GM10266 (cell line): ENCODE data around the gene NCAPD2.
"Not testable (repeated sequence)": the region's sequence is repeated elsewhere in the genome, so short reads cannot be mapped to it uniquely, and the experiment has no call there.

Experiments
- DNase-seq: peaks from one replicate; pipeline ENCODE4 v3.0.0; 2012; ENCODE audit errors: extremely low spot score
- TF ChIP-seq, protein P1 (sequence below): IDR thresholded peaks from 2 replicates; pipeline ENCODE4 v1.5.1; 2012; ENCODE audit warnings: mild to moderate bottlenecking, low read depth; ENCODE audit not compliant: control insufficient read depth, insufficient read depth; ENCODE audit errors: missing control alignments

Gene NCAPD2

DNA sequence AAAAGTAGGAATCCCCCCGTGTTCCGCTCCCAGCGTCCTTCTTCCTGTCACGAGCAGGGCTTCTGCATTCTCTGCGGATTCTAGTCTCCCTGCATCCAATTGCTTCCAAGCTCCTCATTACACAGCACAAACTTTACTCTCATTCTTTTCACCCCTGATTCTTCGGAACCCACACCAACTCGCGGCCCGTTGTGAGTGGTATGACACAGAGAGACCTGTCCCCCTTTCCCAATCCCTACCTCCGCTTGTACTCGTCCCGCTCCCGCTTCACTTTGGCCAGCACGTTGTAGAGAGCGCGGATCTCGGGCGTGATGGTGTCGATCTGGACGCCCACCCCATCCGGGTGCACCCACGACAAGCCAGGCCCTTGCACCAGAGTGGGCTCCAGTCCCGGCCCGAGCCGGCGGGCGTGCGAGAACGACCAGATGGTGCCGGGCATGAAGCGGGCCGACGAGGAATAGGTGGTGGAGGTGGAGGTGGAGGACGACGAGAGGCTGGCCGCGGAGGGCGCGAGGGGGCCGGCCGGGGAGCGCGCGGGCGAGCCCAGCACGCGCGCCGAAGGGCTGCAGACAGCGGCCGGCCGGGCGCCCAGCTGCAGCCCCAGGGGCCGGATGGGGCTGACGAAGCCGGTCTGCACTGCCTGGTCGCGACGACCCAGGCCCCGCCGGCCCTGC lies 61.3 kb downstream of the NCAPD2 start:
- TF ChIP-seq, protein P1, sequence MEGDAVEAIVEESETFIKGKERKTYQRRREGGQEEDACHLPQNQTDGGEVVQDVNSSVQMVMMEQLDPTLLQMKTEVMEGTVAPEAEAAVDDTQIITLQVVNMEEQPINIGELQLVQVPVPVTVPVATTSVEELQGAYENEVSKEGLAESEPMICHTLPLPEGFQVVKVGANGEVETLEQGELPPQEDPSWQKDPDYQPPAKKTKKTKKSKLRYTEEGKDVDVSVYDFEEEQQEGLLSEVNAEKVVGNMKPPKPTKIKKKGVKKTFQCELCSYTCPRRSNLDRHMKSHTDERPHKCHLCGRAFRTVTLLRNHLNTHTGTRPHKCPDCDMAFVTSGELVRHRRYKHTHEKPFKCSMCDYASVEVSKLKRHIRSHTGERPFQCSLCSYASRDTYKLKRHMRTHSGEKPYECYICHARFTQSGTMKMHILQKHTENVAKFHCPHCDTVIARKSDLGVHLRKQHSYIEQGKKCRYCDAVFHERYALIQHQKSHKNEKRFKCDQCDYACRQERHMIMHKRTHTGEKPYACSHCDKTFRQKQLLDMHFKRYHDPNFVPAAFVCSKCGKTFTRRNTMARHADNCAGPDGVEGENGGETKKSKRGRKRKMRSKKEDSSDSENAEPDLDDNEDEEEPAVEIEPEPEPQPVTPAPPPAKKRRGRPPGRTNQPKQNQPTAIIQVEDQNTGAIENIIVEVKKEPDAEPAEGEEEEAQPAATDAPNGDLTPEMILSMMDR, result no peak
- peak; percentile 48 for DNase-seq

DNA sequence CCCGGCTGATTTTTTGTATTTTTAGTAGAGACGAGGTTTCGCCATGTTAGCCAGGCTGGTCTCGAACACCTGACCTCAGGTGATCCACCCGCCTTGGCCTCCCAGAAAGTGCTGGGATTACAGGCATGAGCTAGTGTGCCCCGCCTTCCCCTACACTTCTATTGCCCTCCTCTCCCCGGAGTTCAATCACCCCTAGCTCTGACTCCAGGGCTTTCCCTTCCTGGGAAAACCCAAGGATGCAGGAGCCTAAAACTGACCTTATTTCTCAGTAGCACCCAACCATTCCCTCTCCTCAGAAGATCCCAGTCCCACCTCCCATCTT lies 62.6 kb downstream of the NCAPD2 start:
- not testable (repeated sequence) for DNase-seq

DNA sequence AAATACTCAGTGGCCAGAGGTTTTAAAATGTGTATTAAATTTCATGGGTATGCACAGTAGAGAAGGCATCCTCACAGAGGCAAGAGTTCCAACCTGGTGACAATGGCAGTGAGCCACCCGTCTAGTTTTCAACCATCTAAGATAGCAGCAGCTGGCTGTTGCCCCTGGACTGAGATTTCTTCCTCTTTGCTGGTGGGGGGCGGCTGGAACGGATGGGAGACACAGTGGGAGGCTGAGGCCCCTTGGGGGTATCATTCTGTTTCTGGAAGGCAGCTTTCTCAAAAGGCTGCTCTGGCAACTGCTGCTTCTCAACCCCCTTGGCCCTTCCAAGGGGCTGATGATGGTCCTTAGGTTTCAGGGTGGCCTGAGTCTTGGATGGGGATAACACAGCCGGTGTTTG lies 63.0 kb downstream of the NCAPD2 start:
- no peak for DNase-seq
- TF ChIP-seq, protein P1, result no peak

DNA sequence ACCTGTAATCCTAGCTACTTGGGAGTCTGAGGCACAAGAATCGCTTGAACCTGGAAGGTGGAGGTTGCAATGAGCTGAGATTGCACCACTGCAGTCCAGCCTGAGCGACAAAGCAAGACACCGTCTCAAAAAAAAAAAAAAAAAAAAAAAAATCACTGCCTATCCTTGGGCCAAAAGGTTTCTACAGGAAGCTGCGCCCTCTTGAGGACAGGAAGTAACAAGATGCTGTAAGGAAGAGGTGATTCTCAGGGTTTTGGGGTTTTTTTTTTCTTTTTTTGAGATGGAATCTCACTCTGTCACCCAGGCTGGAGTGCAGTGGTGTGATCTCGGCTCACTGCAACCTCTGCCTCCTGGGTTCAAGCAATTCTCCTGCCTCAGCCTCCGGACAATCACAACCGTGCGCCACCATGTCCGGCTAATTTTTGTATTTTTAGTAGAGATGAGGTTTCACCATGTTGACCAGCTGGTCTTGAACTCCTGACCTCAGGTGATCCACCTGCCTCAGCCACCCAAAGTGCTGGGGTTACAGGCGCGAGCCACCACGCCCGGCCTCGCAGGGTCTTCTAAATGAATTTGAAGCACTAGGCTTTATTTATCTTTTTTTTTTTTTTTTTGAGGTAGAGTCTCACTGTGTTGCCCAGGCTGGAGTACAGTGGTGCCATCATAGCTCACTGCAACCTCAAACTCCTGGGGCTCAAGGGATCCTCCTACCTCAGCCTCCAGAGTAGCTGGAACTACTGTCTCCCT lies 64.3 kb downstream of the NCAPD2 start:
- DNase-seq, result peak; percentile 64

DNA sequence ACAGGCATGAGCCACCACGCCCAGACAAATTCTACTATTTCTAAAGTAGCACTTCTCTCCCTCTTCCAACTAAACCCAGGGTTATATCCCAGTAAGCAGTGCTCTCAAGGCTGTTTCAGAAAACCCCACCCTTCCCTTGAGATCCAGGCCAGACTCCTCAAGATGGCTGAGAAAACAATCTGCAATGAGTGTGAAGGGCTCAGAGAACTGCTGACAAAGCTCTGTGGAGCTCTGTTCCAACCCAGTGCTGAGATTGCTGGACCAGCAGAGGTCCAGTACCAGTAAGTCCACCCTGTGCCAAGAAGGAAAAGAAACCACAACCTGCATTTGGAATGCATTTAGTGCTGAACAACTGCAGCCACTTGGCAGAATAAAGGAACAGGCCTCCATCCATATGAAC lies 65.6 kb downstream of the NCAPD2 start:
- DNase-seq, result no peak
- TF ChIP-seq, protein P1, result no peak

More for the DNA sequence above, 64.3 kb downstream of the NCAPD2 start:
- TF ChIP-seq, protein P1, result peak; percentile 54

DNA sequence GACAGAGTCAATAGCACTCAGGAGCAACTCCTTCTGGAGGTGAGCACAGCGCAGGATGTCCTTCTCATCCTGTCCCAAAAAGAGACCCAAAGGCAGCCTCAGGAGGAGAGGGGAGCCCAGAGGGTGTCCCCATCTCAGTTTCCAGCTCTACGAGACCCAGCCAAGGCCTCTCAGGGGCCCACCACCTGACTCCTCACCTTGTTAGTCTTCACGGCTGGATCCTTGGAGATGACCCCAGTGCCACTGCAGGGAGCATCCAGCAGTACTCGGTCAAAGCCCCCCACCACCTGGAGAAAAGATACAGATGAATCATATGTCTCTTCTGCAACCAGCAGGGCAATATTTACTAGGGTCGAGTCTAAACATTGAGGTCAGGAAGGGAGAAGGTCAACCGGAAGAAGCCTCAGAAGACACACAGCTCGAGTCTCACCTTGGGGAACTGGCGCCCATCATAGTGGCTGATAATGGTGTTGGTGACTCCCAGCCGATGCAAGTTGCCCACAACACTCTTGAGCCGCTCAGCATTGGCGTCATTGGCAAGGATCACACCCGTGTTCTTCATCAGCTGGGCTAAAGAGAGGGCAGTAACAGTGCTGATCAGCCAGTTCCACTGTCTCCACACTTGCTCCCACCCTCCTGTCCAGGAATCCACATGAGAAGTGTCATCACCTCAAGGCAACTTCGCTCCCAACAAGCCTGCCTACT lies 66.8 kb downstream of the NCAPD2 start:
- TF ChIP-seq, protein P1, result no peak
- no peak for DNase-seq

DNA sequence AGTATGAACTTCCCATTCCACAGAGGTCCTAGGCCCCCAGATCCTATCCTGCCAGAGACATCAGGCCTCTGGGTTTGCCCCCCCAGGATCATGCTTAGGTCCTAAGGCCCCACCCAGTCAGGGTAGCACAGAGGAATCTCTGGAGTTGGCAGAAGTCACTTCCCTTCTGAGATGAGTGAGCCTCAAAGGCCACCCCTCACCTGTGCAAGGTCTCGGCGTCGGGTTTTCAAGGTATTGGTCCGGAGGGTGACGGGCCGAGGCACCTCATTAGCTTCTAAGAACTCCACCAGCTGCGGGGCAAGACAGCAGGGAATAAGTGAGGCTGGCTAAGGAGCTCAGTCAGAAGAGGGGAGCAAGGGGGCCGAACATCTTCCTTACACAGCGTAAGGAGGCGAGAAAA lies 69.0 kb downstream of the NCAPD2 start:
- DNase-seq, result no peak
- TF ChIP-seq, protein P1, result no peak
